Endothelial cell of umbilical vein (primary cell): ENCODE data around the gene LRRC74B. TPM values are rescaled to one million over a fixed set of nuclear protein-coding genes. Genes with fewer than 3 reads are reported as not detected.

Experiments used
- BruUV-seq: library from RNA; stranded (reverse); fragments of 400-500 nt; replicated peaks from 2 replicates; lab custom pipeline; 2021; lab: Mats Ljungman, UMichigan
- CTCF ChIA-PET: fragments of 300-600, 350-600 bp; sonication (Branson Sonifier 250); formaldehyde crosslinking; loops from one replicate; lab custom pipeline; 2021; ENCODE audit warnings: antibody characterized with exemption, inconsistent platforms; lab: Charles Lee
- POLR2A ChIA-PET: fragments of 300-600, 350-600 bp; sonication (Branson Sonifier 250); formaldehyde crosslinking; loops from one replicate; lab custom pipeline; 2021; ENCODE audit warnings: antibody characterized with exemption, inconsistent platforms; lab: Charles Lee
- DNase-seq: peaks from one replicate; pipeline ENCODE4 v3.0.0-alpha.2; 2011; ENCODE audit warnings: low read depth, low spot score
- FAIRE-seq: peaks from 2 replicates; lab custom pipeline; 2011; peaks lifted over from hg19 to GRCh38; lab: Jason Lieb, UNC
- H2AFZ ChIP-seq: 2 replicates; pipeline ENCODE4 v1.6.0; 2012; ENCODE audit warnings: low read depth, low read length, control low read depth, inconsistent platforms
- H3K27ac ChIP-seq: 2 replicates; pipeline ENCODE4 v1.5.1; 2011; ENCODE audit warnings: low read depth, mild to moderate bottlenecking, control low read depth, low read length, moderate library complexity; ENCODE audit not compliant: insufficient read depth
- H3K27me3 ChIP-seq, 2 experiments: 2 replicates each; pipeline versions ENCODE4 v1.6.0 to v1.6.1; 2011; ENCODE audit warnings: low read length in 2 of 2, mixed read lengths in 1 of 2; ENCODE audit not compliant: control insufficient read depth in 2 of 2, insufficient read depth in 2 of 2
- H3K36me3 ChIP-seq, 2 experiments: 2 replicates in 1 of 2; 3 replicates in 1 of 2; pipeline ENCODE4 v1.5.1; 2011; ENCODE audit warnings: low read length in 2 of 2, mild to moderate bottlenecking in 1 of 2, moderate library complexity in 1 of 2; ENCODE audit not compliant: control insufficient read depth in 2 of 2, insufficient read depth in 2 of 2; ENCODE audit errors: extremely low read depth in 1 of 2
- H3K4me1 ChIP-seq: 3 replicates; pipeline ENCODE4 v1.5.1; 2011; ENCODE audit warnings: mild to moderate bottlenecking, low read length; ENCODE audit not compliant: control insufficient read depth, insufficient read depth; ENCODE audit errors: extremely low read depth
- H3K4me2 ChIP-seq: 2 replicates; pipeline ENCODE4 v1.6.1; 2011; ENCODE audit warnings: low read length, control low read depth, mixed read lengths; ENCODE audit not compliant: insufficient read depth
- H3K4me3 ChIP-seq, 3 experiments: fragments of 200-600 bp in 1 of 3; sonication (generic), shearing (Covaris generic) in 1 of 3; replicated peaks in 1 of 3; 2 replicates each; pipeline ENCODE4 v1.5.1; 2011 to 2016; ENCODE audit warnings: control low read depth in 3 of 3, low read length in 3 of 3, mild to moderate bottlenecking in 2 of 3, inconsistent platforms in 1 of 3, low read depth in 1 of 3, moderate library complexity in 1 of 3; ENCODE audit not compliant: insufficient read depth in 1 of 3
- H3K79me2 ChIP-seq: 2 replicates; pipeline ENCODE4 v1.6.0; 2012; ENCODE audit warnings: low read length, inconsistent platforms; ENCODE audit not compliant: control insufficient read depth, insufficient read depth
- H3K9ac ChIP-seq: replicated peaks from 2 replicates; pipeline ENCODE3; 2011; ENCODE audit warnings: low read length, control low read depth; ENCODE audit not compliant: insufficient read depth; ENCODE audit errors: extremely low read depth
- H3K9me1 ChIP-seq: replicated peaks from 3 replicates; pipeline ENCODE4 v1.6.0; 2011; ENCODE audit warnings: mild to moderate bottlenecking, low read length; ENCODE audit not compliant: control insufficient read depth, insufficient read depth; ENCODE audit errors: extremely low read depth
- H3K9me3 ChIP-seq: replicated peaks from 2 replicates; pipeline ENCODE4 v1.5.1; 2012; ENCODE audit warnings: low read length, inconsistent platforms; ENCODE audit not compliant: control insufficient read depth, insufficient read depth
- H4K20me1 ChIP-seq: replicated peaks from 2 replicates; pipeline ENCODE3; 2011; ENCODE audit warnings: mild to moderate bottlenecking, low read length; ENCODE audit not compliant: control insufficient read depth, insufficient read depth; ENCODE audit errors: extremely low read depth
- EZH2 ChIP-seq: IDR thresholded peaks from 2 replicates; pipeline ENCODE4 v1.6.1; 2012; ENCODE audit warnings: borderline replicate concordance, low read depth, mild to moderate bottlenecking, moderate library complexity, low read length, inconsistent platforms; ENCODE audit not compliant: severe bottlenecking
- GATA2 ChIP-seq: IDR thresholded peaks from 2 replicates; pipeline ENCODE4 v1.7.0; 2011; ENCODE audit warnings: low read depth, mild to moderate bottlenecking, moderate library complexity, mixed read lengths, low read length; ENCODE audit not compliant: insufficient read length, insufficient read depth
- JUN ChIP-seq: IDR thresholded peaks from 2 replicates; pipeline ENCODE4 v1.6.1; 2011; ENCODE audit warnings: borderline replicate concordance, low read depth; ENCODE audit not compliant: insufficient read length, insufficient read depth
- MYC ChIP-seq: IDR thresholded peaks from one replicate; pipeline ENCODE4 v1.6.1; 2011; ENCODE audit warnings: mild to moderate bottlenecking, low read depth, low read length
- POLR2AphosphoS5 ChIP-seq: IDR thresholded peaks from 2 replicates; pipeline ENCODE4 v1.6.1; 2012; ENCODE audit warnings: low read depth, mild to moderate bottlenecking, control low read depth, low read length, moderate library complexity; ENCODE audit not compliant: insufficient read depth
- dilution Hi-C: fragments of 300-500 bp; cut with MboI; formaldehyde crosslinking; loops from one replicate; pipeline ENCODE4 v1.15.0; 2019; ENCODE audit warnings: low sequenced_read_pairs; ENCODE audit not compliant: extremely low pct_ligation_motif_present
- intact Hi-C: fragments of 100-400 bp; cut with micrococcal nuclease; formaldehyde crosslinking; loops from one replicate; pipeline ENCODE4 v1.10.0; 2022
- polyA plus RNA-seq, 4 experiments: library from polyadenylated mRNA; depleted of rRNA in 3 of 4; stranded (reverse) in 3 of 4; unstranded in 1 of 4; fragments of >200 nt; gene quantifications; 2 replicates each; pipeline versions ENCODE4 v1.2.1 to v1.2.3, GENCODE V29; 2011 to 2012; ENCODE audit warnings: missing spikeins in 1 of 4
- total RNA-seq: library from RNA; stranded (reverse); gene quantifications from 2 replicates; pipeline ENCODE4 v1.2.3, GENCODE V29; 2021
- TF ChIP-seq, protein P1 (sequence below): IDR thresholded peaks from 2 replicates; pipeline ENCODE4 v1.6.1; 2011; ENCODE audit not compliant: insufficient read depth, insufficient read length
- TF ChIP-seq, protein P2 (sequence below), 2 donors: IDR thresholded peaks; 1 replicate in 1 of 2; 2 replicates in 1 of 2; pipeline ENCODE4 v1.5.1; 2011; ENCODE audit warnings: low read length in 2 of 2, mild to moderate bottlenecking in 2 of 2, moderate library complexity in 2 of 2, control low read depth in 1 of 2, inconsistent platforms in 1 of 2, low read depth in 1 of 2; ENCODE audit not compliant: insufficient read depth in 1 of 2; ENCODE audit errors: extremely low read depth in 1 of 2

LRRC74B gene
- total and polyA plus RNA-seq, 2 donors (not counting 3 experiments of a cell fraction or from before 2014, with no cell fraction given), result not detected

DNA sequence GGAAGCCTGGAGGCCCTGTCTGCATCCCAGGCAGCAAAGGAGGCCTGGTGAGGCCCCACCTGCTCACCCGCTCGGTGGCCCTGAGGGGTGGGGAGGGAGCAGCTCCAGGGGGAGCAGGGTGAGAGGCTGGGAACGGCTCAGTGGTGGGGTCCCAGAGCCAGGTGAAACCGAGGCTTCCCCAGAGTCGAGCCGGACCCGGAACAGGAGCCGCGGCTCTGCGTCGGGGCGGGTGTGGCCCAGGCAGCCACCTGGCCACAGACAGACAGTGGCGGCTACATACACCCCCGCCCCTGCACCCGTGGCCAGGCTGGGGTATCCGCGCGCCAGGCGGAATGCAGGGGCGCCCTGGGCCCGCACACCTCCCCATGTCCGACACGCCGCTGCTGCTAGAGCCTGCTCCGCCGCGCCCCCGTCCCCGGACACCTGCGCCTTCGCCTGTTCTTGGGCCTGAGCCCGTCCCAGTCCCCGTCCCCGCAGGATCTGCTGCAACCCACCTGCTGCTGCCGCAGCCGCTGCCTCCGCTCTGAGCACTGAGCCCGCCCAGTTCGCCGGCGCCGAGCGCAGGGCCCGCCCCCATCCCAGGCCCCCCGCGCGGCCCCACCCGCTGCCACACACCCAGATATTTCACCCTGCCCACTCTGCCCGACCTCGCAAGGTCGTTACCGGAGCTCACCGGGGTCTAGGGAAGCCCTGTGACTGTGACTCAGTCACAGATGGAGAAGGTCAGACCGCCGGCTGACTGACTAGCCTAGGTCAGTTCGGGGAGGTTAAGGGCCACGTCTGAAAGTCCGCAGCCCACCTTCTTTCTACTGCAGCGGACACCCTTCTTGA lies 13.5 kb upstream of the LRRC74B start, which contains the start of gene SLC7A4:
SLC7A4 (minus strand) TSS at position 525 of the 831 bp plus-strand sequence. CDS start 749 bp downstream, outside the sequence.
- Histone ChIP-seq H3K9me3 (no peaks in the 10 kb centered on the region), H3K27me3 (peaks cover 26 to 27% of the 10 kb centered on the region in 2 experiments), H3K79me2 (no peaks in the 10 kb centered on the region), H2AFZ (no peak within 1 kb of the TSS), H3K4me2 (no peak within 1 kb of the TSS), H3K36me3 (no peaks in the 10 kb centered on the region), H3K9ac (no peak within 1 kb of the TSS), H3K27ac (no peak within 1 kb of the TSS), H3K4me1 (no peaks in the 10 kb centered on the region), H3K4me3 (no peak within 1 kb of the TSS), H3K9me1 (no peaks in the 10 kb centered on the region), H4K20me1 (no peaks in the 10 kb centered on the region)
- dilution Hi-C loops, result no loop called here
- TF ChIP-seq GATA2 (no peak), EZH2 (peak; percentile 84)
- no TSS peak for BruUV-seq
- DNase-seq, result no peak
- ChIA-PET POLR2A (no interaction called here), CTCF (no interaction called here)
- intact Hi-C loops, result no loop called here
- no peak for FAIRE-seq

DNA sequence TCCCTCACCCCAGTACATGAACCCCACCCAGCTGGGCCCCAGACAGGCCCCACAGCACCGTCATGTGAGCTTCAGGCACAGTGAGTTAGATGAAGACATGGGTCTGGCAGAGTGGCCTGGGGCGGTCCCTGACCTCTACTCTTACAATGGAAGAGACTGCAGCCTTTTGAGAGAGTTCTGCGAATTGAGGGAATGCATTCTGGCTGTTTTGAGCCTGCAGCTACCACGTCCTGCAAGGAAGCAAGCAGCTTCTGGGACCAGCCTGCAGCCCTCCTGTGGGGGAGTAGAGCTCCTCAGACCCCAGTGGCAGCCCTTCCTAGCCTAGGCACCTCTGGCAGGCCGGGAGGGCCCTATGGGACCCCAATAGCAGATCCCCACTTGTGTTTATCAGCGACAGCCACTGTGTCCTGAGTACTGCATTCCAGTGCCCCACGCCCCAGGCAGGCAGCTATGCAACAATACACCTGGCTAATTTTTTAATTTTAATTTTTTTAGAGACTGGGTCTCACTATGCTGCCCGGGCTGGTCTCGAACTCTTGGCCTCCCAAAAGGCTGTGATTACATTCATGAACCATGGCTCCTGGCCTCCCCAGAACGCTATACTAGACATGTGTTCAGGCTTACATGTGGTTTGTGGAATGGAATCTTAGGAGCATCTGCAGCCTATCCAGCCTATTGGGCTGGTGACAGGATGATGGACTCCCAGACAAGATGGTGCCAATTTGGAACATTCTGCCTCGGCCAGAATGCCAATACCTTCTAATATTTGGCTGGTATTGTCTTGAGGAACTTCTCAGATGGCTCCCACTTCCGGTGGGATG lies 12.7 kb upstream of the LRRC74B start:
- intact Hi-C loops (no loop called here), dilution Hi-C loops (no loop called here)
- POLR2A ChIA-PET, result no interaction called here
- Histone ChIP-seq H3K27me3 (peaks cover 27 to 29% of the 10 kb centered on the region in 2 experiments), H3K9me1 (no peaks in the 10 kb centered on the region), H3K4me2 (no peak overlapping the region), H3K9ac (no peak overlapping the region), H4K20me1 (no peaks in the 10 kb centered on the region), H3K27ac (no peak overlapping the region), H2AFZ (no peak overlapping the region), H3K79me2 (no peaks in the 10 kb centered on the region), H3K4me1 (no peaks in the 10 kb centered on the region), H3K9me3 (no peaks in the 10 kb centered on the region), H3K4me3 (no peak overlapping the region), H3K36me3 (no peaks in the 10 kb centered on the region)
- CTCF ChIA-PET, result no interaction called here
- no peak for DNase-seq
- TF ChIP-seq MYC (no peak), JUN (no peak), GATA2 (no peak), EZH2 (no peak), POLR2AphosphoS5 (no peak)
- TF ChIP-seq, protein P1, sequence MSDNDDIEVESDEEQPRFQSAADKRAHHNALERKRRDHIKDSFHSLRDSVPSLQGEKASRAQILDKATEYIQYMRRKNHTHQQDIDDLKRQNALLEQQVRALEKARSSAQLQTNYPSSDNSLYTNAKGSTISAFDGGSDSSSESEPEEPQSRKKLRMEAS, result no peak
- TF ChIP-seq, protein P2, sequence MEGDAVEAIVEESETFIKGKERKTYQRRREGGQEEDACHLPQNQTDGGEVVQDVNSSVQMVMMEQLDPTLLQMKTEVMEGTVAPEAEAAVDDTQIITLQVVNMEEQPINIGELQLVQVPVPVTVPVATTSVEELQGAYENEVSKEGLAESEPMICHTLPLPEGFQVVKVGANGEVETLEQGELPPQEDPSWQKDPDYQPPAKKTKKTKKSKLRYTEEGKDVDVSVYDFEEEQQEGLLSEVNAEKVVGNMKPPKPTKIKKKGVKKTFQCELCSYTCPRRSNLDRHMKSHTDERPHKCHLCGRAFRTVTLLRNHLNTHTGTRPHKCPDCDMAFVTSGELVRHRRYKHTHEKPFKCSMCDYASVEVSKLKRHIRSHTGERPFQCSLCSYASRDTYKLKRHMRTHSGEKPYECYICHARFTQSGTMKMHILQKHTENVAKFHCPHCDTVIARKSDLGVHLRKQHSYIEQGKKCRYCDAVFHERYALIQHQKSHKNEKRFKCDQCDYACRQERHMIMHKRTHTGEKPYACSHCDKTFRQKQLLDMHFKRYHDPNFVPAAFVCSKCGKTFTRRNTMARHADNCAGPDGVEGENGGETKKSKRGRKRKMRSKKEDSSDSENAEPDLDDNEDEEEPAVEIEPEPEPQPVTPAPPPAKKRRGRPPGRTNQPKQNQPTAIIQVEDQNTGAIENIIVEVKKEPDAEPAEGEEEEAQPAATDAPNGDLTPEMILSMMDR (IDR thresholded peaks at IDR 0.05; ENCODE audit: extremely low read depth in 1 of 2, insufficient read depth in 1 of 2, low read depth in 1 of 2, low read length in 2 of 2), result no peak
- FAIRE-seq, result no peak
- BruUV-seq, result no TSS peak
